ENCODE results near the gene GKN1. TPM values are rescaled to one million over a fixed set of nuclear protein-coding genes. Genes with fewer than 3 reads are reported as not detected.

The GKN1 gene
- total and polyA plus RNA-seq, 2 of the 8 experiments (the other 6 are each of a cell fraction or from before 2014, with no cell fraction given): not detected

- Histone ChIP-seq H4K91ac (replicated peaks; ENCODE audit: insufficient read length, low read length) (no peak overlapping the region), H3K14ac (ENCODE audit: insufficient read length) (no peak overlapping the region), H3K56ac (replicated peaks; ENCODE audit: insufficient read length, low read depth, low read length) (no peak overlapping the region), H2AFZ (ENCODE audit: low read length) (no peak overlapping the region), H3K27ac (ENCODE audit: low read depth, low read length) (no peak overlapping the region), H3K9me3 (ENCODE audit: insufficient read depth in 2 of 2, low read depth in 1 of 2, low read length in 1 of 2) (no peaks in the 10 kb centered on the region; a peak in 1 of 4 replicates), H3K4ac (replicated peaks; ENCODE audit: insufficient read length, low read depth, low read length) (no peak overlapping the region), H4K8ac (ENCODE audit: extremely low read depth, insufficient read depth, low read length) (no peak overlapping the region), H3K79me1 (ENCODE audit: low read depth, low read length) (no peaks in the 10 kb centered on the region), H2BK12ac (ENCODE audit: low read depth, low read length) (no peak overlapping the region), H3K18ac (ENCODE audit: extremely low read depth, low read length) (no peak overlapping the region), H3K79me2 (ENCODE audit: control insufficient read depth in 1 of 2, insufficient read depth in 2 of 2, low read length in 2 of 2) (no peaks in the 10 kb centered on the region), H3K9ac (replicated peaks in 1 of 4; ENCODE audit: extremely low read depth in 1 of 4, low read depth in 3 of 4, low read length in 3 of 4) (no peak overlapping the region), H3K27me3 (replicated peaks in 1 of 4; ENCODE audit: control insufficient read depth in 3 of 4, extremely low read depth in 1 of 4, insufficient read depth in 3 of 4, low read length in 3 of 4) (no peaks in the 10 kb centered on the region), H2BK15ac (ENCODE audit: low read length) (no peak overlapping the region), H2BK120ac (replicated peaks; ENCODE audit: low read depth, low read length) (no peak overlapping the region), H3K23me2 (ENCODE audit: low read depth, low read length) (no peaks in the 10 kb centered on the region), H3K36me3 (ENCODE audit: control insufficient read depth in 2 of 4, insufficient read depth in 4 of 4, low read length in 3 of 4) (no peaks in the 10 kb centered on the region), H2AK5ac (ENCODE audit: low read depth, low read length) (no peak overlapping the region), H2BK5ac (ENCODE audit: low read depth, low read length) (no peak overlapping the region), H3K23ac (ENCODE audit: insufficient read length) (no peak overlapping the region), H3K4me1 (replicated peaks in 1 of 4; ENCODE audit: control insufficient read depth in 3 of 4, insufficient read depth in 4 of 4, low read length in 3 of 4) (no peaks in the 10 kb centered on the region), H3K4me2 (ENCODE audit: insufficient read depth in 1 of 2, low read depth in 2 of 2, low read length in 2 of 2) (no peak overlapping the region), H4K5ac (ENCODE audit: insufficient read length, low read depth, low read length) (no peak overlapping the region), H4K20me1 (replicated peaks in 1 of 2; ENCODE audit: control insufficient read depth in 1 of 2, insufficient read depth in 2 of 2, low read length in 2 of 2) (no peaks in the 10 kb centered on the region), H2BK20ac (ENCODE audit: low read length) (no peak overlapping the region), H3K4me3 (ENCODE audit: extremely low read depth in 1 of 4, insufficient read depth in 2 of 4, low read depth in 3 of 4, low read length in 4 of 4) (no peak overlapping the region)
- CTCF ChIA-PET (ENCODE audit: partially characterized antibody): interaction anchor here (1.0 to 1.5 kb wide), 2 partner anchors 12 to 474 kb away, joined by 3 to 9 read pairs; no protein-coding TSS in a partner anchor
- FAIRE-seq (no peak), DNase-seq (ENCODE audit: low read depth in 1 of 2, low spot score in 2 of 2) (no peak)
- WGBS, 2 experiments (ENCODE audit: extremely low coverage in 1 of 2, insufficient coverage in 1 of 2, insufficient read length in 1 of 2, insufficient replicate concordance in 2 of 2, low coverage in 1 of 2, low lambda C conversion rate in 2 of 2, missing lambda C conversion rate in 1 of 2): 76% methylated on average over 5 of the region's 5 CpGs; no CpG with 5 or more reads in 1 of the 2 experiments
- POLR2A ChIA-PET (ENCODE audit: partially characterized antibody): no interaction called here
- TF ChIP-seq JUN (IDR thresholded peaks at IDR 0.05; ENCODE audit: low read depth, low read length): no peak
Measured at GRCh38 chr2:68937346-68938055, 36.9 kb upstream of the GKN1 start.
